GM15510 (cell line): ENCODE data around the gene OTUB1.

Experiments used
- POLR2A ChIP-seq: IDR thresholded peaks from 3 replicates; pipeline ENCODE4 v1.6.1; 2011; ENCODE audit warnings: borderline replicate concordance; ENCODE audit not compliant: insufficient read length; ENCODE audit errors: extremely low read depth

The OTUB1 gene

GRCh38 chr11:64022125-64022784 is 36.0 kb downstream of the OTUB1 start:
- TF ChIP-seq POLR2A, result no peak

- TF ChIP-seq POLR2A, result no peak
These were observed 37.8 kb downstream of the OTUB1 start for GRCh38 chr11:64023712-64024710.

- no peak for TF ChIP-seq POLR2A
These were observed 39.0 kb downstream of the OTUB1 start for GRCh38 chr11:64025205-64025604.

GRCh38 chr11:64026575-64027205 is 40.5 kb downstream of the OTUB1 start:
- no peak for TF ChIP-seq POLR2A

- TF ChIP-seq POLR2A, result no peak
These were observed 41.6 kb downstream of the OTUB1 start for GRCh38 chr11:64027651-64028397.

GRCh38 chr11:64028398-64029115 is 42.3 kb downstream of the OTUB1 start:
- no peak for TF ChIP-seq POLR2A

- TF ChIP-seq POLR2A, result no peak
These were observed 43.5 kb downstream of the OTUB1 start for GRCh38 chr11:64029773-64030172.

- no peak for TF ChIP-seq POLR2A
These were observed 44.8 kb downstream of the OTUB1 start for GRCh38 chr11:64031001-64031400.

GRCh38 chr11:64032050-64032449 is 45.8 kb downstream of the OTUB1 start:
- no peak for TF ChIP-seq POLR2A

GRCh38 chr11:64034411-64034811 is 48.2 kb downstream of the OTUB1 start:
- no peak for TF ChIP-seq POLR2A

GRCh38 chr11:64035081-64035524 is 48.9 kb downstream of the OTUB1 start:
- no peak for TF ChIP-seq POLR2A

- no peak for TF ChIP-seq POLR2A
These were observed 49.3 kb downstream of the OTUB1 start, which contains the start of gene FLRT1 for GRCh38 chr11:64035576-64035975. Gene FLRT1, plus strand, starts transcription at chr11:64035931. Its CDS starts 80,337 bp downstream, at chr11:64116268.

- no peak for TF ChIP-seq POLR2A
These were observed 50.1 kb downstream of the OTUB1 start for GRCh38 chr11:64036087-64037026.
